Urinary bladder (tissue), 4 donors: ENCODE results near the gene KCNJ15. TPM values are rescaled to one million over a fixed set of nuclear protein-coding genes. Genes with fewer than 3 reads are reported as not detected.
"Not testable (repeated sequence)": the region's sequence is repeated elsewhere in the genome, so short reads cannot be mapped to it uniquely, and the experiment has no call there.

Source experiments
- DNase-seq: peaks from one replicate; pipeline ENCODE4 v3.0.0-alpha.2; 2015; ENCODE audit errors: extremely low spot score
- H3K27ac ChIP-seq: one replicate; pipeline ENCODE4 v1.5.1; 2013; ENCODE audit warnings: low read depth, mild to moderate bottlenecking, moderate library complexity
- H3K36me3 ChIP-seq: one replicate; pipeline ENCODE4 v1.6.1; 2013; ENCODE audit warnings: mild to moderate bottlenecking, moderate library complexity; ENCODE audit not compliant: insufficient read depth
- H3K4me1 ChIP-seq: one replicate; pipeline ENCODE4 v1.6.1; 2013; ENCODE audit warnings: mild to moderate bottlenecking, moderate library complexity; ENCODE audit not compliant: insufficient read depth
- H3K4me3 ChIP-seq: one replicate; pipeline ENCODE4 v1.5.1; 2013; ENCODE audit warnings: low read depth, low read length
- WGBS: extraction: QIAGEN DNeasy Blood & Tissue Kit; methylation state at CpG from one replicate; pipeline ENCODE4 v1.1.7; 2013; 5-methylcytosine and 5-hydroxymethylcytosine counted together
- polyA plus RNA-seq: library from polyadenylated mRNA; stranded (reverse); fragments of 200-250 nt; gene quantifications from one replicate; pipeline ENCODE4 v1.2.3, GENCODE V29; 2013
- total RNA-seq: library from RNA; depleted of rRNA; stranded (reverse); fragments of >200 nt; gene quantifications from one replicate; pipeline ENCODE4 v1.2.3, GENCODE V29; 2014
- donor health status: healthy with polysubstance abuse.
- donor health status: healthy.

The KCNJ15 gene
- total and polyA plus RNA-seq, 2 donors = 6.4 to 11.4 TPM

DNA sequence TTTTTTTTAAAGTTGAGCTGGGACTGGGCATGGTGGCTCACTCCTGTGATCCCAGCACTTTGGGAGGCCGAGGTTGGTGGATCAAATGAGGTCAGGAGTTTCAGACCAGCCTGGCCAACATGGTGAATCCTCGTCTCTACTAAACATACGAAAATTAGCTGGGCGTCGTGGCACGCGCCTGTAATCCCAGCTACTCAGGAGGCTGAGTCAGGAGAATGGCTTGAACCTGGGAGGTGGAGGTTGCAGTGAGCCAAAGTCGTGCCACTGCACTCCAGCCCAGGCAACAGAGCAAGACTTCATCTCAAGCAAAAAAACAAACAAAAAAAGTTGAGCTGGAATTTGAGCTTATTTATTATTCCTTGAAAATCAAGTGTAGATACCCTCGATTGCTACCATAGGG, 21.5 kb upstream of the KCNJ15 start:
- H3K4me3 ChIP-seq, H3K36me3 ChIP-seq, H3K4me1 ChIP-seq, DNase-seq: not testable (repeated sequence)
- H3K27ac ChIP-seq = peak overlapping the region; percentile 38
- WGBS = 89% methylated on average over 9 of the region's 9 CpGs

GRCh38 chr21:38236232-38236631, 20.6 kb upstream of the KCNJ15 start:
- 75% methylated on average over 2 of the region's 2 CpGs for WGBS
- Histone ChIP-seq H3K4me3 (no peak overlapping the region), H3K4me1 (no peaks in the 10 kb centered on the region), H3K36me3 (no peaks in the 10 kb centered on the region), H3K27ac (no peak overlapping the region)
- no peak for DNase-seq

DNA sequence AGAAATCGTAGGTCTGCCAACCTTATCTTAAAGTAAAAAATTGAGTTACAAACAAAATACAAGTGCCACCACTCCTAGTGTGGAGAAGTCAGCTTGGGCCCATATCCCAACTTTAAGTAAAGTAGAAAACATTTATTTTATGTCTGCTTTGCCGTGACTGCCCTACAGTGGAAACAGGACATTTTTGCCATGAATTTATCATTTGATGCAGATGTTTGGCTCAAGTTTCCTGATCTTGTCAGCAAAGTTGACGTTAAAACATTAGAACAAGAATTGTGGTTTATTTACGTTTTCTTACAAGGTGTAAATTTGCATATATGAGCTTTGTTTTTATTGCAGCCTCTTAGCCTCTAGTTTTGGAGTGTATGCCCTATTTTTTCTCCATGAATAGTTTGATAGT, 17.1 kb upstream of the KCNJ15 start:
- WGBS = 79% methylated on average over 4 of the region's 4 CpGs
- no peak overlapping the region for H3K27ac ChIP-seq
- no peaks in the 10 kb centered on the region for H3K4me1 ChIP-seq
- H3K4me3 ChIP-seq = no peak overlapping the region
- no peak for DNase-seq
- no peaks in the 10 kb centered on the region for H3K36me3 ChIP-seq

- no peaks in the 10 kb centered on the region for H3K4me1 ChIP-seq
- H3K4me3 ChIP-seq = no peak overlapping the region
- WGBS = 65% methylated on average over 1 of the region's 1 CpG
- no peak for DNase-seq
- no peaks in the 10 kb centered on the region for H3K36me3 ChIP-seq
- H3K27ac ChIP-seq = no peak overlapping the region
These were observed 16.7 kb upstream of the KCNJ15 start for GRCh38 chr21:38240129-38240528.

- DNase-seq = no peak
- Histone ChIP-seq H3K27ac (no peak overlapping the region), H3K4me1 (no peaks in the 10 kb centered on the region)
These were observed 15.6 kb upstream of the KCNJ15 start for GRCh38 chr21:38241029-38241740.

GRCh38 chr21:38242061-38242460, 14.7 kb upstream of the KCNJ15 start:
- WGBS = 64% methylated on average over 5 of the region's 5 CpGs
- Histone ChIP-seq H3K4me1 (no peaks in the 10 kb centered on the region), H3K27ac (no peak overlapping the region), H3K4me3 (no peak overlapping the region), H3K36me3 (no peaks in the 10 kb centered on the region)
- DNase-seq = no peak

More at GRCh38 chr21:38241029-38241740, 15.6 kb upstream of the KCNJ15 start:
- Histone ChIP-seq H3K4me3 (no peak overlapping the region), H3K36me3 (no peaks in the 10 kb centered on the region)
- 66% methylated on average over 10 of the region's 10 CpGs for WGBS

- Histone ChIP-seq H3K4me1 (no peaks in the 10 kb centered on the region), H3K36me3 (no peaks in the 10 kb centered on the region), H3K4me3 (no peak overlapping the region), H3K27ac (no peak overlapping the region)
- 84% methylated on average over 7 of the region's 7 CpGs for WGBS
- DNase-seq = no peak
These were observed 12.9 kb upstream of the KCNJ15 start for GRCh38 chr21:38243732-38244406.

GRCh38 chr21:38244407-38244787, 12.4 kb upstream of the KCNJ15 start:
- Histone ChIP-seq H3K27ac (no peak overlapping the region), H3K36me3 (no peaks in the 10 kb centered on the region), H3K4me3 (no peak overlapping the region), H3K4me1 (no peaks in the 10 kb centered on the region)
- 77% methylated on average over 2 of the region's 2 CpGs for WGBS
- DNase-seq = no peak

DNA sequence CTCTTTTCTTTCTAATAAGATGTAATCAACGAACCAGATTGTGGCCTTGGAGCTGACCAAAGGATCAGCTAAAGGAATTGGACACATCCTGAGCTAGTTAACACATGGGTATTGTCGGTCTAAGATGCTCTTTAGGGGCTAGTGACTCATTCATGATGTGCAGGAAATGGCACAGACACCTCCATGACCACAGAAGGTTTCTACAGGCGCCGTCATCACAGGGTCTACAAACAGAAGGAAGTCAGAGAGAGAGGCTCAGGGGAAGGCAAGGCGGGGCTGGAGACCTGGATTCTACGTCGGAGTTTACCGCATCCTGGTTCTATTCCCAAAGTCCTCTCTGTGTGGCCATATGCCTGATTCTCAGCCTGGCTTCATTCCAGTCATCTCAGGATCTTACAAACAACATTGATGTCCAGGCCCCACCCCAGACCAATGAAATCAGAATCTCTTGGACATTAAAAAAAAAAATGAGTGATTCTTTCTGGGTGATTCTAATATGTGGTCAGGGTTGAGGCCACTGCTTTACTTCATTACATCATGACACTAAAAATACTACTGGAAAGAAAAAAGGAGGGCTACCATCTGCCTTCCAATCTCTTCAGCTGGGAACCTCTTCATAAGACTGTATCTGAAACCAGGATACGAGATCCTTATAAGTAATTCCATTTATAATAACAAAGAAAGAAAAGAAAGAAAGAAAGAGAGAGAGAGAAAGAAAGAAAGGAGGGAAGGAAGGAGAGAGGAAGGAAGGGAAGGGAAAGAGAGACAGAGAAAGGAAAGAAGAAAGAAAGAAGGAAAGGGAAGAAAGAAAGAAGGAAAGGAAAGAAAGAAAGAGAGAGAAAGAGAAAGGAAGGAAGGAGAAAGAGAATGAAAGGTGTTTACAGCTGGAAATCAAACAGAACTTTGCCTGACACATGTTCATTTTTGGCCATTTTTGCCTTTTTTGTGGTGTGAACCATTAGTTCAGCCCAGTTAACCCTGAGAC, 11.6 kb upstream of the KCNJ15 start:
- Histone ChIP-seq H3K27ac (no peak overlapping the region), H3K4me1 (no peaks in the 10 kb centered on the region), H3K4me3 (no peak overlapping the region), H3K36me3 (no peaks in the 10 kb centered on the region)
- 76% methylated on average over 9 of the region's 9 CpGs for WGBS
- DNase-seq = no peak

GRCh38 chr21:38246511-38246910, 10.3 kb upstream of the KCNJ15 start:
- H3K4me3 ChIP-seq = no peak overlapping the region
- H3K27ac ChIP-seq = no peak overlapping the region
- DNase-seq = no peak
- no peaks in the 10 kb centered on the region for H3K36me3 ChIP-seq
- H3K4me1 ChIP-seq = no peaks in the 10 kb centered on the region

GRCh38 chr21:38247054-38247453, 9.7 kb upstream of the KCNJ15 start:
- H3K27ac ChIP-seq, H3K4me1 ChIP-seq, H3K36me3 ChIP-seq, DNase-seq, H3K4me3 ChIP-seq: not testable (repeated sequence)
- WGBS = 87% methylated on average over 2 of the region's 2 CpGs

DNA sequence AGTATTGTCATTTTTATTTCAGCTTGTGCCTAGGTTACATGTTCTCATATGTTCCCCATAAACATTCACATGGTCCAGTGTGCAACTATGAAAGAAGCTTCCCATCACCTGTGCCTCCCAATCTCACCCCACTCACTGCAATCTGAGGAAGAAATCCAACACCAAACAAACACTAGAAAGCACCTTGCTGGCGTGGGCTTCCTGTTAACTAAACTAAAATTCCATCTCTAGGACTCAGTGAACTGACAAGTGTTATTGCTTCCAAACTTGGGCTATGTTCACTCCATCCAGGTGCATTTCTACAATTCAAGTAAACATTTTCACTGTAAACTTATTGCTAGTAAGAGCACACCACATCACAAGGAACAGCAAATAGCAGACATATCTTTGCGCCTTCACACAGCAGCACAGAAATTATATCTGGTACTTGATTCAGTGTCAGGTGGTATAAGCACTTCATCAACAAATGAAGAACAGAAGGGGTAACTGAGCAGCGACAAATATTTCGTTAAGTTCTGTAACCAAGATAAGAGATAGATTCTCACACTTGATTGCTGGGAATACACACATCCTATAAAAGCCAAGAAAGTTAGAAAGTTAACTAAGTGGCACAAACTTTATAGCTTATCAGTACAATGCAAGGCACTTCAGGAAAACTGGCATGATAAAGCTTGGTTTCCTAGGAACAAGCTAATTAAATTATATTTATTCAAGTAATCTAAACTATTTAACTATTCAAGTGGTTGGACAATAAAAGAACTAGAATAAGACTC, 8.9 kb upstream of the KCNJ15 start:
- DNase-seq = no peak
- Histone ChIP-seq H3K27ac (no peak overlapping the region), H3K4me1 (no peaks in the 10 kb centered on the region), H3K4me3 (no peak overlapping the region), H3K36me3 (no peaks in the 10 kb centered on the region)
- WGBS = 80% methylated on average over 4 of the region's 4 CpGs

- no peak for DNase-seq
- H3K36me3 ChIP-seq = no peaks in the 10 kb centered on the region
- no peak overlapping the region for H3K27ac ChIP-seq
- H3K4me3 ChIP-seq = no peak overlapping the region
- H3K4me1 ChIP-seq = no peaks in the 10 kb centered on the region
- WGBS = 84% methylated on average over 1 of the region's 1 CpG
These were observed 7.5 kb upstream of the KCNJ15 start for GRCh38 chr21:38249256-38249655.
